ENCODE measurements around the gene ARMC9.

Gene ARMC9

DNA sequence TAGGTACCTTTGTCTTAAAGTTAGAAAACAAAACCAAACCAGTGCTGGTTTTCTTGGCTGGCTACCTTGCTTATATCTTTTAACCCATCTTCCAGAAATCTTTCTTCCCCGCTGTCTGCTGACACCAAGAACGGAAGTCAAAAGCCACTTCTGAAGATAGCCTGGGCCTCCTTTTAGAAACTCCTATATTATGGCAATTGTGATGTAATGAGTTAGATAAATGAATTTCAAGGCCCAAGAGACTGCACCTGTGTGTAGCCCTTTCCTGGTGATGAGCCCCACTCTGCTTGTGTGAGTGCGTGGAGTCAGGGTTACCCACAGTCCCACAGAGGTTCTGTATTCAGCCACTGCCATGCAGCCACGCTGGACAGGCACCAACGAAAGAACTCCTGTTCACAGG is 60.7 kb downstream of the ARMC9 start:
- no peak for DNase-seq (ENCODE audit: low read depth, low spot score)
- no peaks in the 10 kb centered on the region; the same call in none of the 2 replicates for H3K36me3 ChIP-seq (ENCODE audit: control insufficient read depth, insufficient read depth, low read length)
- no peaks in the 10 kb centered on the region for H3K9me3 ChIP-seq (ENCODE audit: control insufficient read depth, insufficient read depth, low read length)
- H3K4me3 ChIP-seq (ENCODE audit: low read length), result no peak overlapping the region
- no peak overlapping the region for H3K27ac ChIP-seq (ENCODE audit: low read length)
- H3K27me3 ChIP-seq (ENCODE audit: control insufficient read depth, insufficient read depth, low read length), result no peaks in the 10 kb centered on the region
- WGBS (ENCODE audit: insufficient coverage, insufficient read length), result no CpG with 5 or more reads among the region's 5 CpGs
- no peaks in the 10 kb centered on the region for H3K4me1 ChIP-seq (ENCODE audit: control insufficient read depth, insufficient read depth, low read length)

DNA sequence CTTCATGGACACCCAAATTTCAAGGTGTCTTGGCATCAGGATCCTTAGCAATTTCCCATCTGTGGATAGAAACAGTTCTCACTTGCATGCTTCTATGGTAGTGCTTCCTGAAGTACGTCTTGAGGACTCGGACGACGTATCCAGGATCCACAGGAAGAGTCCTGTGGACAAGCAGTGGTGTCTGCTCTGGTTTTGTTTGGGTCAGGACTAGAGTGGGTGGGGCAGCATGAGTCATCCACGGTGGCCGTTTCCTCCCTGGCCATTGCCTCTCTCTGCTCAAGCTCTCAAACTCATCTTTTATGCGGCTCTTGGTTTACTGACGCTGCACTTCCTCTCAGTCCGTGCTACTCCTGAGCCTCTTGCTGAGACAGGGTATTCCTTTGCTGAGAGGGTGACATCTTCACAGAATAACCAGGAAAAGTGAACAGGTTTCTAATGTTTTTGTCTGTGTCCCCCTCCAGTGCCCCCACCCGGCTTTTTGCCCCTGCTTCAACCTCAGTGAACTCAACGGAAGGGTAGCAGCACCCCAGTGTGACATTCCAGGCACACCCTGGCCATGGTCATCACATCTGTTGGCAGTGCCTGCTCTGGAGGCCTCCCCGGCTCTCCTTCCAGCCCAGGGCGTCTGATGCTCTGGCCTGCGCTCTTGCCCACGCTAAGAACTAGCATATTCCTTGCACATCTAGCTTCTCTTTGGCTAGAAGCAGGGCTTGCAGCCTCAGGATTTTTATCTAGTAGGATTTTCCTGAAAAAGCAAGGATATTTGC is 62.2 kb downstream of the ARMC9 start:
- WGBS (ENCODE audit: insufficient coverage, insufficient read length), result no CpG with 5 or more reads among the region's 15 CpGs
- H3K27me3 ChIP-seq (ENCODE audit: control insufficient read depth, insufficient read depth, low read length), result no peaks in the 10 kb centered on the region
- H3K9me3 ChIP-seq (ENCODE audit: control insufficient read depth, insufficient read depth, low read length), result no peaks in the 10 kb centered on the region
- DNase-seq (ENCODE audit: low read depth, low spot score), result no peak
- H3K36me3 ChIP-seq (ENCODE audit: control insufficient read depth, insufficient read depth, low read length), result no peaks in the 10 kb centered on the region; the same call in none of the 2 replicates
- H3K4me3 ChIP-seq (ENCODE audit: low read length), result no peak overlapping the region
- no peak overlapping the region for H3K27ac ChIP-seq (ENCODE audit: low read length)
- no peaks in the 10 kb centered on the region for H3K4me1 ChIP-seq (ENCODE audit: control insufficient read depth, insufficient read depth, low read length)

DNA sequence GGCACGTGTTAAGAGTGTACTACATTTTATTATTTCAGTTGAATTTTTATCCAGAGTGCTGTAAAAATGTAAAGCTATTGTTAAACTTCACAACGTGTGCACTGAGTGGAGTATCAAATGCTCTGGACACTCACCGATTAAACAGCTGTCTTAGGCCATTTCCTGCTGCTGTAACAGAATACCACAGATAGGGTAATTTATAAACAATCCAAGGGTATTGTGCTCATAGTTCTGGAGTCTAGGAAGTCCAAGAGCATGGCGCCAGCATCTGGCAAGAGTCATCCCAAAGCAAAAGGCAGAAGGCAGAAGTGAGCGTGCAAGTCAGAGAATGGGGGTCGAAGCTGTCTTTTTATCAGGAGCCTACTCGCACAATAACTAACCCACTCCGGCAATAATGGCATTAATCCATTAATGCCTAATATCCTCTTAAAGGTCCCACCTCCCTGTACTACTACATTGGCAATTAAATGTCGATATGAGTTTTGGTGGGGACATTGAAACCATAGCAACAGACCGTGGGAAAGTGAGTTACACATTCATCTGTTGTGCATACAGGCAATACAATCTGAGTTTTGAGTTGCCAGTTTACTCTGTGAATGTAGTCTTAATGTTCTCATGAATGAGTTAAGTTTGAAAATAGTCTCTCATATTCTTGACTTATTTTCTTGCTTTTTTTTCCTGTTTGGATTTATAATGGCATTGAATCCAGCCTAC is 64.8 kb downstream of the ARMC9 start:
- no peaks in the 10 kb centered on the region for H3K9me3 ChIP-seq (ENCODE audit: control insufficient read depth, insufficient read depth, low read length)
- H3K4me1 ChIP-seq (ENCODE audit: control insufficient read depth, insufficient read depth, low read length), result no peaks in the 10 kb centered on the region
- DNase-seq (ENCODE audit: low read depth, low spot score), result no peak
- H3K27ac ChIP-seq (ENCODE audit: low read length), result no peak overlapping the region
- H3K4me3 ChIP-seq (ENCODE audit: low read length), result no peak overlapping the region
- no peaks in the 10 kb centered on the region for H3K27me3 ChIP-seq (ENCODE audit: control insufficient read depth, insufficient read depth, low read length)
- no peaks in the 10 kb centered on the region; the same call in 1 of the 2 replicates for H3K36me3 ChIP-seq (ENCODE audit: control insufficient read depth, insufficient read depth, low read length)
- WGBS (ENCODE audit: insufficient coverage, insufficient read length), result no CpG with 5 or more reads among the region's 10 CpGs

DNA sequence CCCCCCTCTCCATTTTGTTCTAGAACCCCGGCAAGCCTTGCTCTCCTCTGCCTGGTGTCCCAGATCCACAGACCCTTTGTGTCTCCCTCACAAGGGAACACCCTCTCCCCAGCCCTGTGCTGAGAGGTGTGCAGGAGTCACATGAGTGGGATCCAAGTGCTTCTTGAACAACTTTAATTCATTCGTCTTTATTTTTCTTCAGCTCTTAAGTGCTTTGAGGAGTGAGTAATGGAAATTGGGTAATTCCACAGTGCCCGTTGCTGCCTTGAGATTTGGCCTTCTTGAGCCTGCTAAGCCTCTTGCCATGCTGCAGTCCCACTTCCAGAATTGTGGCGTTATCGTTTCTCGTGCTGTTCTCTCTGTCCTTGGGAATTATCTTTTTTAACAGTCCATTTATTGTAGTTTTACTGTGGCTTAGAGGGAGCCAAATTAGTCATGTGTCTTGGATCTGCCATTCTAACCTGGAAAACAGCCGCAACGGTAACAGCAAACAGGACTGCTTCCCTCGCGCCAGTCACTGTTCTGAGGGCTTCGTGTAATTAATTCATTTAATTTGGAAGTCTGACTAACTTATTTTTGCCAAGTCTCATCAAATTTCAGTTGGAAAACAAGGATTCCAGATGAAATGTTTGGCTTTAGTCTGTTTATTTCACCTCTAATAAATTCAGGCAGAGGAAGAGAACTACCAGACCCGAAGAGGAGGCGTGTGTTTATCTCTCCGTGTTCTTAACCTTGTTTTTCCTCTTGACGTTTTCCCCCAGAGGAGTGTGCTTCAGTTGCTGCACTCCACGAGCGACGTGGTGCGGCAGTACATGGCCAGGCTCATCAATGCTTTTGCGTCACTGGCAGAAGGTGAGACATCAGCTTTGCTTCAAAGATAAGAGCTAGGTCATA is 72.0 kb downstream of the ARMC9 start:
- H3K27ac ChIP-seq (ENCODE audit: low read length), result no peak overlapping the region
- no peak overlapping the region for H3K4me3 ChIP-seq (ENCODE audit: low read length)
- WGBS (ENCODE audit: insufficient coverage, insufficient read length), result no CpG with 5 or more reads among the region's 20 CpGs
- no peaks in the 10 kb centered on the region for H3K9me3 ChIP-seq (ENCODE audit: control insufficient read depth, insufficient read depth, low read length)
- no peaks in the 10 kb centered on the region for H3K27me3 ChIP-seq (ENCODE audit: control insufficient read depth, insufficient read depth, low read length)
- no peak for DNase-seq (ENCODE audit: low read depth, low spot score)
- H3K4me1 ChIP-seq (ENCODE audit: control insufficient read depth, insufficient read depth, low read length), result no peaks in the 10 kb centered on the region
- H3K36me3 ChIP-seq (ENCODE audit: control insufficient read depth, insufficient read depth, low read length), result peaks cover 5% of the 10 kb centered on the region; the same call in 1 of the 2 replicates

DNA sequence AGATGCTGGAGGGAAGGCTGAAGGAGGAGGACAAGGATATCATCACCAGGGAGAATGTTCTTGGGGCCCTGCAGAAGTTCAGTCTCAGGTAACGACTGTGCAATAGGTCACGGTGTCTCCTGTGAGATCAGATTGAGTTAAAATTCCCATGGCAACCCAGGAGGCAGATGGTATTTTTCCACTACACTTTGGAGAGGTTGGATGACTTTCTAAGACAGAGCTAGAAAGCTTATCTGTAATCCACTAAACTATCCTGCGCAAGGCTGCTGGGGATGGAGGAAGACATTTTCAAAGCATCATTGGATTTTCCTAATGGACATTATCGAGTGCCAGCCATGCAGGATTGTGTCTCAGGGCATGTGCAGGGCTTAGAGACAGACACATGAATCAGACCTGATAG is 74.6 kb downstream of the ARMC9 start:
- Histone ChIP-seq H3K4me1 (ENCODE audit: control insufficient read depth, insufficient read depth, low read length) (no peaks in the 10 kb centered on the region), H3K4me3 (ENCODE audit: low read length) (no peak overlapping the region), H3K27me3 (ENCODE audit: control insufficient read depth, insufficient read depth, low read length) (no peaks in the 10 kb centered on the region), H3K9me3 (ENCODE audit: control insufficient read depth, insufficient read depth, low read length) (no peaks in the 10 kb centered on the region), H3K36me3 (ENCODE audit: control insufficient read depth, insufficient read depth, low read length) (peaks cover 5% of the 10 kb centered on the region; the same call in 1 of the 2 replicates), H3K27ac (ENCODE audit: low read length) (no peak overlapping the region)
- no peak for DNase-seq (ENCODE audit: low read depth, low spot score)
- WGBS (ENCODE audit: insufficient coverage, insufficient read length), result no CpG with 5 or more reads among the region's 4 CpGs

DNA sequence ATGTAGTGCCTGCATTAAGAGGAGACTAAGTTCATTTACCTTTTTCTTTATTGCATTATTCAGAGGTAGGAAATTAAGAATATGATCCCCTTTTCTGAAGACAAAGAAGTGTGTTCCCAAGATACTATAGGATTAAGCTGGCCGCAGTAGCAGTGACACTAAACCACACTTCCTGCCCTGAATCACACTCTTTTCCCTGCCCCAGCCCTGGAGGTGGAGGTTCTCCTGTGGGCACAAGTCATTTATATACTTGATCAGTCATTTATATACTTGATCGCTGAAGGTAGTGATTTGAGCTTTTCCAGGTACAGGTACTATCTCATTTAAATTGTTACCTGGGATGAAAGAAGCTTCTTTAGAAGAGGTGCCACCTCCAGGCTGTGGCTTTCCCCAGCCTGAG is 78.6 kb downstream of the ARMC9 start:
- WGBS (ENCODE audit: insufficient coverage, insufficient read length), result no CpG with 5 or more reads among the region's 2 CpGs
- Histone ChIP-seq H3K9me3 (ENCODE audit: control insufficient read depth, insufficient read depth, low read length) (no peaks in the 10 kb centered on the region), H3K27me3 (ENCODE audit: control insufficient read depth, insufficient read depth, low read length) (no peaks in the 10 kb centered on the region), H3K4me1 (ENCODE audit: control insufficient read depth, insufficient read depth, low read length) (no peaks in the 10 kb centered on the region), H3K27ac (ENCODE audit: low read length) (no peak overlapping the region), H3K36me3 (ENCODE audit: control insufficient read depth, insufficient read depth, low read length) (peaks cover 7% of the 10 kb centered on the region; the same call in 1 of the 2 replicates), H3K4me3 (ENCODE audit: low read length) (no peak overlapping the region)
- DNase-seq (ENCODE audit: low read depth, low spot score), result no peak

DNA sequence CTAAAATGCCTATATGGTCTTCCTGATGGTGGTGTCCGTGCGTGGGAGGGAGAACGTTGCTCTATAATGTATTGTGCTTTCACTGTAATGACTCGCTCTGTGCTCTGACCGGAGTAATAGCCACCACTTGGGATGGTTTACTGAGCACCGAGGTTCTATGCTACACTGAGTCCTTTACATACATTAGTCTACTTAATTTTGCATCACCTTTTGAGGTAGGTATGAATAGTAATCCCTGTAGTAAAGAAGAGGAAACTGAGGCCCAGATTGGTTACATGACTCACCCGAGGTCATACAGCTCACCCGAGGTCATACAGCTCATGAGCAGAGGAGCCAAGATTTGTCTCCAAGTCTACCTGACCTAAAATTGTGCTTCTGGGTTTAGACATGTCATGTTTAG is 79.5 kb downstream of the ARMC9 start:
- no peak overlapping the region for H3K27ac ChIP-seq (ENCODE audit: low read length)
- no CpG with 5 or more reads among the region's 8 CpGs for WGBS (ENCODE audit: insufficient coverage, insufficient read length)
- no peaks in the 10 kb centered on the region for H3K4me1 ChIP-seq (ENCODE audit: control insufficient read depth, insufficient read depth, low read length)
- H3K27me3 ChIP-seq (ENCODE audit: control insufficient read depth, insufficient read depth, low read length), result no peaks in the 10 kb centered on the region
- H3K36me3 ChIP-seq (ENCODE audit: control insufficient read depth, insufficient read depth, low read length), result peaks cover 5% of the 10 kb centered on the region; the same call in 1 of the 2 replicates
- no peak for DNase-seq (ENCODE audit: low read depth, low spot score)
- no peaks in the 10 kb centered on the region for H3K9me3 ChIP-seq (ENCODE audit: control insufficient read depth, insufficient read depth, low read length)
- no peak overlapping the region for H3K4me3 ChIP-seq (ENCODE audit: low read length)

DNA sequence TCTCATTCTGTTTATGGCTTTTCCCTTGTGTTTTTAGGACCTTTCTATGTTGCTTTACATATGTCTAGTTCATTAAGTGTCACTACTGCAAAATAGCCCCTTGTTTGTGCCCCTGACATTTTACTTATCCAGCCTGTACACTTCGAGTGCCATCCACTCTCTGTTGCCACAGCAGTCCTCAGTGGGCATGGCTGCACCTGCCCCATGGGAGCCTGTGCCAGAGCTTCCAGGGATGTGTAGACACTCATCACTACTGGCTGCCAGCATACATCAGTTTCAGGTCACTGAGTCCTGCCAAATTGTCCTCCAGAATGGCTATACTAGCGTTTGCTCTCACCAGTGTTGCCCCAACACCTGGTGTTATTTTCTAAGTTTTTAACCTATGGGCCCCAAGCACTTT is 80.4 kb downstream of the ARMC9 start:
- H3K4me3 ChIP-seq (ENCODE audit: low read length), result no peak overlapping the region
- H3K27ac ChIP-seq (ENCODE audit: low read length), result no peak overlapping the region
- no peak for DNase-seq (ENCODE audit: low read depth, low spot score)
- no peaks in the 10 kb centered on the region for H3K4me1 ChIP-seq (ENCODE audit: control insufficient read depth, insufficient read depth, low read length)
- WGBS (ENCODE audit: insufficient coverage, insufficient read length), result no CpG with 5 or more reads among the region's 2 CpGs
- H3K27me3 ChIP-seq (ENCODE audit: control insufficient read depth, insufficient read depth, low read length), result no peaks in the 10 kb centered on the region
- H3K9me3 ChIP-seq (ENCODE audit: control insufficient read depth, insufficient read depth, low read length), result no peaks in the 10 kb centered on the region
- peaks cover 2% of the 10 kb centered on the region; the same call in 1 of the 2 replicates for H3K36me3 ChIP-seq (ENCODE audit: control insufficient read depth, insufficient read depth, low read length)

DNA sequence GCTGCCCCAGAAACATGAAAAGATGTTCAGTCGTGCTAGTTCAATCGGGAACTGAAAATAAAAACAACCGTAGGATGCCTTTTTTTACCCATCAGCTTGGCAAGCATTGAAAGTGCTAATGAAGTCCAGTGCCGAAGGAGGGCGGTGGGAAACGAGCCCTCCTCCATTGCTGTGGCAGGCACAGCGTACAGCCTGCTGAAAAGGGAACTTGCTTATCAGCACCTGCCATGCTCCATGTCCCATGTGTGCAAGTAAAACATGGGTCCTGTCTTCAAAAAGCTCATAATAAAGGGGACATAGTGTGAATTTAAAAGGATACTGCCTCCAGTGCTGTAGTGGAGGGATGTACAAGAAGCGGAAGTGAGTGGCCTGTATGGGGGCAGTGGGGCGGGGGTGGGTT is 82.4 kb downstream of the ARMC9 start:
- no peak for DNase-seq (ENCODE audit: low read depth, low spot score)
- H3K9me3 ChIP-seq (ENCODE audit: control insufficient read depth, insufficient read depth, low read length), result no peaks in the 10 kb centered on the region
- no peaks in the 10 kb centered on the region for H3K27me3 ChIP-seq (ENCODE audit: control insufficient read depth, insufficient read depth, low read length)
- 0 out of 2 replicates have a peak, but pooled peaks cover 2% of the 10 kb centered on the region for H3K36me3 ChIP-seq (ENCODE audit: control insufficient read depth, insufficient read depth, low read length)
- WGBS (ENCODE audit: insufficient coverage, insufficient read length), result no CpG with 5 or more reads among the region's 9 CpGs
- no peak overlapping the region for H3K27ac ChIP-seq (ENCODE audit: low read length)
- no peaks in the 10 kb centered on the region for H3K4me1 ChIP-seq (ENCODE audit: control insufficient read depth, insufficient read depth, low read length)
- H3K4me3 ChIP-seq (ENCODE audit: low read length), result no peak overlapping the region

DNA sequence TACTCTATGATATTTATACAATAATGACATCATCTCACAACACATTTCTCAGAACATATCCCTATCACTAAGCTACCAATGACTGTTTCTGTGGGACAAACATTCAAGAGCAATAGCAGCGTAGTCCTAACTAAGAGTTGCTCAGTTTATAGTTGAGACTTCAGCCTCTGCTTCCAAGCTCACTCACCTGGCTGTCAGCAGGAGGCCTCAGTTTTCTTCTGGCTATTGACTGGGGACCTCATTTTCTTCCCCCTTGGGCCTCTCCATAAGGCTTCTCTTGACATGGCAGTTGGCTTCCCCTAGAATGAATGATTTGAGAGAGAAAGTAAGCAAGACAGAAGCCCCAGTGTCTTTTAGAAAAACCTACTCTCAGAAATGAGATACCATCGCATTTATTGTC is 85.9 kb downstream of the ARMC9 start:
- DNase-seq (ENCODE audit: low read depth, low spot score), result no peak
- no peak overlapping the region for H3K4me3 ChIP-seq (ENCODE audit: low read length)
- H3K27ac ChIP-seq (ENCODE audit: low read length), result no peak overlapping the region
- no peaks in the 10 kb centered on the region for H3K4me1 ChIP-seq (ENCODE audit: control insufficient read depth, insufficient read depth, low read length)
- H3K9me3 ChIP-seq (ENCODE audit: control insufficient read depth, insufficient read depth, low read length), result no peaks in the 10 kb centered on the region
- H3K27me3 ChIP-seq (ENCODE audit: control insufficient read depth, insufficient read depth, low read length), result no peaks in the 10 kb centered on the region
- WGBS (ENCODE audit: insufficient coverage, insufficient read length), result no CpG with 5 or more reads among the region's 2 CpGs
- H3K36me3 ChIP-seq (ENCODE audit: control insufficient read depth, insufficient read depth, low read length), result peaks cover 2% of the 10 kb centered on the region; the same call in 1 of the 2 replicates
